Ascending aorta (tissue), 2 donors: ENCODE results near the gene MUCL3. TPM values are rescaled to one million over a fixed set of nuclear protein-coding genes. Genes with fewer than 3 reads are reported as not detected.

Experiments used
- DNase-seq, 2 donors: peaks; one replicate each; pipeline ENCODE4 v3.0.0-alpha.2; 2019; ENCODE audit warnings: low spot score in 2 of 2
- H3K27ac ChIP-seq, 2 donors: fragments of 200-600 bp; sonication (generic); one replicate each; pipeline ENCODE4 v1.5.1; 2016 to 2017; ENCODE audit warnings: mild to moderate bottlenecking in 1 of 2
- H3K27me3 ChIP-seq: fragments of 200-600 bp; sonication (generic); one replicate; pipeline ENCODE4 v1.5.1; 2017
- H3K36me3 ChIP-seq, 2 donors: fragments of 200-600 bp; sonication (generic); one replicate each; pipeline ENCODE4 v1.5.1; 2016
- H3K4me1 ChIP-seq, 2 donors: fragments of 200-600 bp; sonication (generic); one replicate each; pipeline ENCODE4 v1.5.1; 2016 to 2017; ENCODE audit warnings: mild to moderate bottlenecking in 1 of 2
- H3K4me3 ChIP-seq, 2 donors: fragments of 200-600 bp; sonication (generic); one replicate each; pipeline ENCODE4 v1.5.1; 2016 to 2017; ENCODE audit warnings: mild to moderate bottlenecking in 1 of 2
- H3K9me3 ChIP-seq, 2 donors: fragments of 200-600 bp; sonication (generic); one replicate each; pipeline ENCODE4 v1.5.1; 2016
- intact Hi-C: fragments of 100-400 bp; cut with DNase I; formaldehyde crosslinking; loops from one replicate; pipeline ENCODE4 v1.15.1; 2023
- total RNA-seq: library from RNA; depleted of rRNA; stranded (reverse); fragments of >200 nt; gene quantifications from one replicate; pipeline ENCODE4 v1.1.0, GENCODE V29; 2016
- TF ChIP-seq, protein P1 (sequence below), 3 experiments: fragments of 200-600 bp in 2 of 3; fragments of 450-650 bp in 1 of 3; sonication (generic) in 2 of 3; IDR thresholded peaks; one replicate each; pipeline ENCODE4 v1.5.1; 2016 to 2019; ENCODE audit warnings: antibody characterized with exemption in 3 of 3, mild to moderate bottlenecking in 1 of 3, moderate library complexity in 1 of 3

The MUCL3 gene
- total RNA-seq, 1 donor from 2014 or later, result not detected

- Histone ChIP-seq H3K27ac (no peak overlapping the region), H3K27me3 (no peaks in the 10 kb centered on the region), H3K4me1 (no peaks in the 10 kb centered on the region), H3K4me3 (no peak overlapping the region), H3K9me3 (no peaks in the 10 kb centered on the region), H3K36me3 (no peaks in the 10 kb centered on the region)
- DNase-seq, result no peak
- TF ChIP-seq, protein P1, sequence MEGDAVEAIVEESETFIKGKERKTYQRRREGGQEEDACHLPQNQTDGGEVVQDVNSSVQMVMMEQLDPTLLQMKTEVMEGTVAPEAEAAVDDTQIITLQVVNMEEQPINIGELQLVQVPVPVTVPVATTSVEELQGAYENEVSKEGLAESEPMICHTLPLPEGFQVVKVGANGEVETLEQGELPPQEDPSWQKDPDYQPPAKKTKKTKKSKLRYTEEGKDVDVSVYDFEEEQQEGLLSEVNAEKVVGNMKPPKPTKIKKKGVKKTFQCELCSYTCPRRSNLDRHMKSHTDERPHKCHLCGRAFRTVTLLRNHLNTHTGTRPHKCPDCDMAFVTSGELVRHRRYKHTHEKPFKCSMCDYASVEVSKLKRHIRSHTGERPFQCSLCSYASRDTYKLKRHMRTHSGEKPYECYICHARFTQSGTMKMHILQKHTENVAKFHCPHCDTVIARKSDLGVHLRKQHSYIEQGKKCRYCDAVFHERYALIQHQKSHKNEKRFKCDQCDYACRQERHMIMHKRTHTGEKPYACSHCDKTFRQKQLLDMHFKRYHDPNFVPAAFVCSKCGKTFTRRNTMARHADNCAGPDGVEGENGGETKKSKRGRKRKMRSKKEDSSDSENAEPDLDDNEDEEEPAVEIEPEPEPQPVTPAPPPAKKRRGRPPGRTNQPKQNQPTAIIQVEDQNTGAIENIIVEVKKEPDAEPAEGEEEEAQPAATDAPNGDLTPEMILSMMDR (IDR thresholded peaks at IDR 0.05), result no peak
- intact Hi-C loops, result no loop called here
These were observed 2.0 kb upstream of the MUCL3 start for GRCh38 chr6:30938730-30939129.

GRCh38 chr6:30939473-30939872 lies 1.3 kb upstream of the MUCL3 start:
- Histone ChIP-seq H3K27ac (no peak overlapping the region), H3K4me1 (no peaks in the 10 kb centered on the region), H3K36me3 (no peaks in the 10 kb centered on the region), H3K9me3 (no peaks in the 10 kb centered on the region), H3K4me3 (no peak overlapping the region), H3K27me3 (no peaks in the 10 kb centered on the region)
- no peak for DNase-seq
- TF ChIP-seq, protein P1 (IDR thresholded peaks at IDR 0.05), result no peak
- intact Hi-C loops, result no loop called here

DNA sequence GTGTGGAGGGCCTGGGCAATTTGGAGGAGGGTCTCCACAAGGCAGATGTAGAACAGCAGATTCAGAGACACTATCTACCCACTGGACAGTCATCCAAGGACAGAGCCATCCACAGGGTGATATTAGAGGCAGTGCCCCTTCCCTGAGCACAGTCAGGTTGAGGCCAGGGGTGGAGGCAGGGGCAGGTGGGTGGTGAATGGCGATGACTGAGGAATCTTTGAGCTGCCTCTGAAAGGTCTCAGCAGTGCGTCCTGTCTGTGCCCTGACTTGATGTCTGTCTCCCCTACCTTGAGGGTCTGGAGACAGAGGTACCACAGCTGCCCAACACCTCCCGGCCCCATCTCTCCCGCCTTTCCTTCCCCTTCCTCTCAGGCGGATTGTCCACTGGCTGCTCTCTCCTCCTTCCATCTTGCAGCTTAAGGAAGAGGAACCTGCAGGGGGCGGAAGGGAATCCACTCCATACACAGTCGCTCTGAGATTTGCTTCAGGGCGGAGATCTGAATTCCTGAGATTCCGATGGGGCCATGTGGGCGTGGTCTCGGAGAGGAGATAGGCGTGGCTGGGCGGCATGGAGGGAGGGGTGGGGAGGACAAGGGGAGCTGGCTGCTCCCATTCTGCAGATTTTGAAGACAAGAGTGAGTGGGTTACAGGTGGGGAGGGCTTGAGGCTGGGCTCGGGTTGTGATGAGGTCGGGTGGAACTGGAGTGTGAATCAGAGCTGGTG lies 1.7 kb downstream of the MUCL3 start:
- no peaks in the 10 kb centered on the region for H3K36me3 ChIP-seq
- no peaks in the 10 kb centered on the region for H3K9me3 ChIP-seq
- peak in 1 of 2 donors; percentile 67 for DNase-seq
- intact Hi-C loops, result no loop called here
- H3K27ac ChIP-seq, result no peak overlapping the region
- H3K27me3 ChIP-seq, result no peaks in the 10 kb centered on the region
- TF ChIP-seq, protein P1 (IDR thresholded peaks at IDR 0.05), result peak in 1 of 3 experiments; percentile 27
- H3K4me3 ChIP-seq, result no peak overlapping the region
- H3K4me1 ChIP-seq, result no peaks in the 10 kb centered on the region

DNA sequence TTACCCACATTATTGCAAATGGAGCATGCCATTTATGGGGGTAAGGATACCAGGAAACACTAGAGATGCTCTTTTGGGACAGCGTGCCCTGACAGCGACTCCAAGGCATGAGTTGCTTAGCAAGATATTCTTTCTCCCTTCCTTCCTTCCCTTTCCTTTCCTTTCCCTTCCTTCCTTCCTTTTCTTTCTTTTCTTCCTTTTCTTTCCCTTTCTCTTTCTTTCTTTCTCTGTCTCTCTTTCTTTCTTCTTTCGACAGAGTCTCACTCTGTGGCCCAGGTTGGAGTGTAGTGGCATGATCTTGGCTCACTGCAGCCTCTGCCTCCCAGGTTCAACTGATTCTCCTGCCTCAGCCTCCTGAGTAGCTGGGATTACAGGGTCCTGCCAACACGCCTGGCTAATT lies 3.3 kb downstream of the MUCL3 start:
- Histone ChIP-seq H3K36me3 (no peaks in the 10 kb centered on the region), H3K9me3 (no peaks in the 10 kb centered on the region), H3K4me1 (no peaks in the 10 kb centered on the region), H3K27ac (no peak overlapping the region), H3K4me3 (no peak overlapping the region), H3K27me3 (no peaks in the 10 kb centered on the region)
- TF ChIP-seq, protein P1 (IDR thresholded peaks at IDR 0.05), result no peak
- DNase-seq, result no peak
- intact Hi-C loops, result no loop called here

GRCh38 chr6:30945281-30945680 lies 4.5 kb downstream of the MUCL3 start:
- no peaks in the 10 kb centered on the region for H3K36me3 ChIP-seq
- no peak overlapping the region for H3K4me3 ChIP-seq
- TF ChIP-seq, protein P1 (IDR thresholded peaks at IDR 0.05), result no peak
- H3K4me1 ChIP-seq, result no peaks in the 10 kb centered on the region
- DNase-seq, result no peak
- H3K9me3 ChIP-seq, result no peaks in the 10 kb centered on the region
- intact Hi-C loops, result no loop called here
- no peaks in the 10 kb centered on the region for H3K27me3 ChIP-seq
- H3K27ac ChIP-seq, result no peak overlapping the region
